HL-60 (cell line): ENCODE data around the gene TMPRSS6.

Experiments
- DNase-seq, 2 experiments: peaks; one replicate each; pipeline ENCODE4 v3.0.0-alpha.2; 2010 to 2020; ENCODE audit warnings: low read depth in 1 of 2, low spot score in 1 of 2
- H3K27ac ChIP-seq: fragments of 250-450 bp; sonication (Bioruptor Pico); replicated peaks from 2 replicates; pipeline ENCODE4 v1.5.1; 2020; ENCODE audit warnings: mild to moderate bottlenecking, moderate library complexity
- H3K27me3 ChIP-seq: fragments of 250-450 bp; sonication (Bioruptor Pico); 2 replicates; pipeline ENCODE4 v1.5.1; 2021; ENCODE audit warnings: mild to moderate bottlenecking, moderate library complexity; ENCODE audit not compliant: insufficient read depth, poor library complexity, severe bottlenecking
- H3K4me3 ChIP-seq: replicated peaks from 2 replicates; pipeline ENCODE4 v1.5.1; 2011; ENCODE audit warnings: mild to moderate bottlenecking, control low read depth, low read length; ENCODE audit not compliant: insufficient read depth
- GABPA ChIP-seq: IDR thresholded peaks from 2 replicates; pipeline ENCODE4 v1.6.1; 2012; ENCODE audit warnings: low read depth
- POLR2AphosphoS5 ChIP-seq: IDR thresholded peaks from 2 replicates; pipeline ENCODE4 v1.6.1; 2012; ENCODE audit warnings: low read depth
- SPI1 ChIP-seq: IDR thresholded peaks from 2 replicates; pipeline ENCODE4 v1.6.1; 2012; ENCODE audit warnings: low read depth, mild to moderate bottlenecking, borderline replicate concordance
- TF ChIP-seq, protein P1 (sequence below): IDR thresholded peaks from 2 replicates; pipeline ENCODE4 v1.6.1; 2012; ENCODE audit warnings: low read depth; ENCODE audit not compliant: insufficient replicate concordance
- TF ChIP-seq, protein P2 (sequence below): IDR thresholded peaks from one replicate; pipeline ENCODE4 v1.5.1; 2011; ENCODE audit warnings: low read length, control low read depth, inconsistent platforms; ENCODE audit not compliant: insufficient read depth

The TMPRSS6 gene

DNA sequence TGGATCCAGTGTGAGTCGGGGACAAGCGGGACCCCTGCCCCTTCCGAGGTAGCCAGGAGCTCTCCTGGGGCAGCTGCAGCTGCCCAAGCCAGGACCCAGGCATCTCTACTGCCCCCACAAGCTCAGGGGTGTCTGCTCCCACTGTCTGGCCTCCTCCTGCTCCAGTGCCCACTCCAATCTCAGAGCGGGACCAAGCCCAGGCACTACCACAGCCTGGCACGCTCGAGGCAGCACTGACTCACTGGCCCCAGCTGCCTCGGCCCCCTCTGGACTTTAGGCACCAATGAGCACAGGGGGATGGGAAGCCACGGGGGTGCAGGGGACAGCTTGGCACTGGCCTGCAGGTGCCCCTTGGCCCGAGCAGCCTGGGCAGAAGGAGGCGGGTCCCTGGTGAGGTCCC lies 32.0 kb upstream of the TMPRSS6 start:
- TF ChIP-seq, protein P1, sequence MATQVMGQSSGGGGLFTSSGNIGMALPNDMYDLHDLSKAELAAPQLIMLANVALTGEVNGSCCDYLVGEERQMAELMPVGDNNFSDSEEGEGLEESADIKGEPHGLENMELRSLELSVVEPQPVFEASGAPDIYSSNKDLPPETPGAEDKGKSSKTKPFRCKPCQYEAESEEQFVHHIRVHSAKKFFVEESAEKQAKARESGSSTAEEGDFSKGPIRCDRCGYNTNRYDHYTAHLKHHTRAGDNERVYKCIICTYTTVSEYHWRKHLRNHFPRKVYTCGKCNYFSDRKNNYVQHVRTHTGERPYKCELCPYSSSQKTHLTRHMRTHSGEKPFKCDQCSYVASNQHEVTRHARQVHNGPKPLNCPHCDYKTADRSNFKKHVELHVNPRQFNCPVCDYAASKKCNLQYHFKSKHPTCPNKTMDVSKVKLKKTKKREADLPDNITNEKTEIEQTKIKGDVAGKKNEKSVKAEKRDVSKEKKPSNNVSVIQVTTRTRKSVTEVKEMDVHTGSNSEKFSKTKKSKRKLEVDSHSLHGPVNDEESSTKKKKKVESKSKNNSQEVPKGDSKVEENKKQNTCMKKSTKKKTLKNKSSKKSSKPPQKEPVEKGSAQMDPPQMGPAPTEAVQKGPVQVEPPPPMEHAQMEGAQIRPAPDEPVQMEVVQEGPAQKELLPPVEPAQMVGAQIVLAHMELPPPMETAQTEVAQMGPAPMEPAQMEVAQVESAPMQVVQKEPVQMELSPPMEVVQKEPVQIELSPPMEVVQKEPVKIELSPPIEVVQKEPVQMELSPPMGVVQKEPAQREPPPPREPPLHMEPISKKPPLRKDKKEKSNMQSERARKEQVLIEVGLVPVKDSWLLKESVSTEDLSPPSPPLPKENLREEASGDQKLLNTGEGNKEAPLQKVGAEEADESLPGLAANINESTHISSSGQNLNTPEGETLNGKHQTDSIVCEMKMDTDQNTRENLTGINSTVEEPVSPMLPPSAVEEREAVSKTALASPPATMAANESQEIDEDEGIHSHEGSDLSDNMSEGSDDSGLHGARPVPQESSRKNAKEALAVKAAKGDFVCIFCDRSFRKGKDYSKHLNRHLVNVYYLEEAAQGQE, result no peak
- TF ChIP-seq SPI1 (no peak), GABPA (no peak), POLR2AphosphoS5 (no peak)
- TF ChIP-seq, protein P2, sequence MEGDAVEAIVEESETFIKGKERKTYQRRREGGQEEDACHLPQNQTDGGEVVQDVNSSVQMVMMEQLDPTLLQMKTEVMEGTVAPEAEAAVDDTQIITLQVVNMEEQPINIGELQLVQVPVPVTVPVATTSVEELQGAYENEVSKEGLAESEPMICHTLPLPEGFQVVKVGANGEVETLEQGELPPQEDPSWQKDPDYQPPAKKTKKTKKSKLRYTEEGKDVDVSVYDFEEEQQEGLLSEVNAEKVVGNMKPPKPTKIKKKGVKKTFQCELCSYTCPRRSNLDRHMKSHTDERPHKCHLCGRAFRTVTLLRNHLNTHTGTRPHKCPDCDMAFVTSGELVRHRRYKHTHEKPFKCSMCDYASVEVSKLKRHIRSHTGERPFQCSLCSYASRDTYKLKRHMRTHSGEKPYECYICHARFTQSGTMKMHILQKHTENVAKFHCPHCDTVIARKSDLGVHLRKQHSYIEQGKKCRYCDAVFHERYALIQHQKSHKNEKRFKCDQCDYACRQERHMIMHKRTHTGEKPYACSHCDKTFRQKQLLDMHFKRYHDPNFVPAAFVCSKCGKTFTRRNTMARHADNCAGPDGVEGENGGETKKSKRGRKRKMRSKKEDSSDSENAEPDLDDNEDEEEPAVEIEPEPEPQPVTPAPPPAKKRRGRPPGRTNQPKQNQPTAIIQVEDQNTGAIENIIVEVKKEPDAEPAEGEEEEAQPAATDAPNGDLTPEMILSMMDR, result no peak
- no peak for DNase-seq
- Histone ChIP-seq H3K4me3 (no peak overlapping the region), H3K27ac (no peak overlapping the region), H3K27me3 (peaks cover 5% of the 10 kb centered on the region)

DNA sequence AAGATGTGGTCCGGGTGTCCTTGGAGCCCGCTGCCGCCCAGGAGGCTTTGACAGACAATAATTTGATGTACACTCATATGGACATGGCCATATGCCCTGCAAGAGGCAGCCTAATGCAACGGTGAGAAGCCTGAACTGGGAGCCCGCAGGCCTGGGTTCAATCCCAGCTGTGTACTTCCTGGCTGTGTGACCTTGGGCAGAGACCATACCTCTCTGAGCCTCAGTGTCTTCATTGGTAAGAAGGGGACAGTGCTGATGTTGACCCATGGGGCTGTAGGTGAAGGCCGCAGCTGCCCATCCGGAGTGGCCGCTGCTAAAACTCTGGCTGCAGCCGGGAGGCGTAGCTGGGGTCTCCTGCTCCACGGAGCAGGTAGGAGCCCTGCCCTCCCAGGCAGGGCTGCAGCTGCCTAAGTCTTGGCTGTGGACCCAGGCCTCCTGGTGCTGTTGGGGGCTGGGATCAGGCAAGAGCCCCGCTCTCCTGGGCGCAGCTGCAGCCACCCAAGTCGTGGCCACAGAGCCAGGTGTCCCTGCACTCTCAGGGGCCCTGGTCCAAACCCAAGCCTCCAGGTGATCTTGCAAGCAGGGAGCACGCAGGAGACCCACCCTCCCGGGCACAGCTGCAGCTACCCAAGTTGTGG lies 31.3 kb upstream of the TMPRSS6 start:
- Histone ChIP-seq H3K4me3 (no peak overlapping the region), H3K27me3 (peaks cover 3% of the 10 kb centered on the region), H3K27ac (no peak overlapping the region)
- no peak for DNase-seq
- TF ChIP-seq, protein P2, result no peak
- TF ChIP-seq GABPA, result no peak
- no peak for TF ChIP-seq POLR2AphosphoS5

DNA sequence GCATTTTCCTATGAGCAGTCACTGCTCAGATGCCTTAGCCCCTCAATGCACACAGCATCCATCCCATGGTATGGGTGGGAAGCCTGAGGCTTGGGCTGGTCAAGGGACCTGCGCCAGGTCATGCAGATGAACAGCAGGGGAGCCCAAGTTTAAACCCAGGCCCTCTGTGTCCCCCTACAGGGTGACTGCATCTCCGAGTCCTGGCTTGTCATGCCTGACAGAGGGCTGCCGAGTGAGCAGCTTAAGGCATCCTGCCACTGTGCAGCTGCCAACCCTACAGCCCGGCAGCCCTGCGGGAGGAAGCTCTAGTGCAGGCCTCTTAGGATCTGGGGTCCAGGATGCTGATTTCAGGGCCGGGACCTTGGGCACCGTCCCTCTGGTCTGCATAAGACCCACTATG lies 30.2 kb upstream of the TMPRSS6 start:
- H3K27ac ChIP-seq, result no peak overlapping the region
- DNase-seq, result no peak

More for the DNA sequence above, 30.2 kb upstream of the TMPRSS6 start:
- Histone ChIP-seq H3K27me3 (no peaks in the 10 kb centered on the region), H3K4me3 (no peak overlapping the region)
- TF ChIP-seq, protein P2, result no peak
- TF ChIP-seq, protein P1, result no peak
- TF ChIP-seq SPI1 (no peak), GABPA (no peak), POLR2AphosphoS5 (no peak)
